TTC549 (cell line): ENCODE measurements around the gene CTSF.
"Not testable (repeated sequence)": the region's sequence is repeated elsewhere in the genome, so short reads cannot be mapped to it uniquely, and the experiment has no call there.

Experiments used
- FAIRE-seq: peaks from 2 replicates; lab custom pipeline; 2012; peaks lifted over from hg19 to GRCh38; lab: Jason Lieb, UNC

Gene CTSF

DNA sequence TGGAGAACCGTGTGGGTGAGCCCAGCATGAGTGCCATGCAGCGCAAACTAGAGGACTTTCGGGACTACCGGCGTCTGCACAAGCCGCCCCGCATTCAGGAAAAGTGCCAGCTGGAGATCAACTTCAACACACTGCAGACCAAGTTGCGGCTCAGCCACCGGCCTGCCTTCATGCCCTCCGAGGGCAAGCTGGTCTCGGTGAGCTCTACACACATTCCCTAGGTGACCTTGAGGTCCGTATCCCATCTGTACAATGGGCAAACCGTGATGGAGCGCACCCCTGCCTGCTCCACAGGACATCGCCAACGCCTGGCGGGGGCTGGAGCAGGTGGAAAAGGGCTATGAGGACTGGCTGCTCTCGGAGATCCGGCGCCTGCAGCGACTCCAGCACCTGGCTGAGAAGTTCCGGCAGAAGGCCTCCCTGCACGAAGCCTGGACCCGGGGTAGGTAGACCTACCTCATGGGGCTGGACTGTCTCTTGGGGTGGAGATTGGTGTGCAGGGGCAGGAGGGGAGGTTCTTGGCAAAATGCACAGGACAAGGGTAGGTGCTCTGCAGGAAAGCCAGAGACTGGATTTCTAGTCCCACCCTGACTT is 10.6 kb downstream of the CTSF start:
- FAIRE-seq = no peak

DNA sequence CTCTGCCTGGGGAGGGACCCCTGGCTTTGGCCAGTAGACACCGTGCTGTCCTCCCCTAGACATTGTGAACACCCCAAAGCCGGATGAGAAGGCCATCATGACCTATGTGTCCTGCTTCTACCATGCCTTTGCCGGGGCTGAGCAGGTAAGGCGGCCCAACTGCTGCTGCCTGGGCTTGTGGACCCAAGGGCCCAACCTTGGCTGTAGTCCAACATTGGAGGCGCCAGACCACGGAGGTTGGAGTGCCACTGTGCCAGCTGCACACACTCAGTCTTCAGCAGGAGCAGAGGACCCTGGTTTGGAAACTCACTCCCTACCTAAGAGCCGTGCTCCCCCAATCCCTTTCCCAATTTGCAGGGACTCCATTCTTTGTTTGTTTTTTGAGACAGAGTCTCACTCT is 12.3 kb downstream of the CTSF start:
- no peak for FAIRE-seq

DNA sequence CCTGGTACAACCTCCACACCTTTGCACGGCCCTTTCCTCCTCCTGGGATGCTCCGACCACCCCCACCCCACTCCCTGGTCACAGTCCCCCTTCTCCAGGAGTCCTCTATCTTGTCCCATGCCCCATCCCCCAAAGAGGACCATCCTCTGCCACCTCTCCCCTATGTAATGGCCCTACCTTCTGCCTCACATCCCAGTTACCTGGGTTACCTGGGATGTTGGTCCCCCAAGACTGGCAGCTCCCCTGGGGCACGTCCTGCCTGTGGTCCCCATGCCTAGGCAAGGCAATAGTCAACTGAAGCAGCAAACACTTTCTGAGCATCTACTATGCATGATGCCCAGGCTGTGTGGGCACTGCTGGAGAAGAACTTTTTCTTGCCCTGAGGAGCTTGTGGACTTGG is 13.0 kb downstream of the CTSF start:
- no peak for FAIRE-seq

DNA sequence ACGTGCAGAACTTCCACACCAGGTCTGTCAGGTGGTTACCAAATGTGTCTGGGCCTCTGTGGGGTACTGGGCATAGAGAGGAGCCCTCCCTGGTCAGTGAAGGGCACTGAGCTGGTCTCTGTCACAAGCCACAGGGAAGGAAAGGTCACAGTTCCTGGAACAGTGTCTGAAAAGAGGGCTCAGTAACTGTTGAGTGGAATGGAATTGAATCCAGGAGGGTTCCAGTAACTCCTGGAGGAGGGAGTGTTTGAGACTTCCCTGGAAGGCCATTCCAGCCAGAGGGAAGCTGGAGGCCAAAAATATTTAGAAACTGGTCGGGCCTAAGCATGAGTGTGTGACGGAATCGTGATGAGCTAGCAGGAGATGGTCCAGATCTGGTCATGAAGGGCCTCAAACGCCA is 13.8 kb downstream of the CTSF start:
- no peak for FAIRE-seq

DNA sequence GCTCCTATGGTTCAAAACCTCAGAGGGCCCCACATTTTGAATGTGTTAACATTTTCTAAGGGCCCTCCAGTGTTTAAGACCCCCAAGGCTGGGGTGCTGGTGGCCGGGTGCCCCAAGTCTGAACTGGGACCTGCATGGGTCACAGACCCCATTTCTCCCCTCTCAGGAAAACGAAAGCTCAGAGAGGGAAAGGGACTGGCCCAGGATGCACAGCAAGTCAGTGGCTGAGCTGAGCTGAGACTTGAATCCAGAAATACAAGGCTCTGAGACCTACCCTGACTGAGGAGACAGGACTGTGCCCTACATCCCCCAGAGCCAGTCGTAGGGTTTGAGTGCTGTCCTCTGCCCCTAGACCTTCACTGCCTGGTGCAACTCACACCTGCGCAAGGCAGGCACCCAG is 17.5 kb downstream of the CTSF start:
- FAIRE-seq = no peak

DNA sequence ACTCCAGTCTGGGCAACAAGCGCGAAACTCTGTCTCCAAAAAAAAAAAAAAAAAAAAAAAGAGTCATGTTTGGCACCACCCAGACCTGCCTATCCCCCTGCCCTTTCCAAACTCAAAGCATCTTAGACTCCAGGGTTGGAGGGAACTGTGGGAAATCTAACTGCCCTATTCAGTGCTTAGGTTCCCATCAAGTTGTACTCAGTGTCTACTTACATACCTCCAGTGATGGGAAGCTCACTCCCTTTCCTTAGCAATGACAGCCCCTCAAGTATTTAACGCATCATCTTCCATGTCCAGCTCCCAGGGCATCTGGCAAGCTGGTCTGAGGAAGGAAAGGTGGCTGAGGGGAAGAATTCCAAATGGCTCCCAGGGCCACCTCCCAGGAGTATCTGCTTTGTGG is 18.7 kb downstream of the CTSF start:
- FAIRE-seq = no peak

DNA sequence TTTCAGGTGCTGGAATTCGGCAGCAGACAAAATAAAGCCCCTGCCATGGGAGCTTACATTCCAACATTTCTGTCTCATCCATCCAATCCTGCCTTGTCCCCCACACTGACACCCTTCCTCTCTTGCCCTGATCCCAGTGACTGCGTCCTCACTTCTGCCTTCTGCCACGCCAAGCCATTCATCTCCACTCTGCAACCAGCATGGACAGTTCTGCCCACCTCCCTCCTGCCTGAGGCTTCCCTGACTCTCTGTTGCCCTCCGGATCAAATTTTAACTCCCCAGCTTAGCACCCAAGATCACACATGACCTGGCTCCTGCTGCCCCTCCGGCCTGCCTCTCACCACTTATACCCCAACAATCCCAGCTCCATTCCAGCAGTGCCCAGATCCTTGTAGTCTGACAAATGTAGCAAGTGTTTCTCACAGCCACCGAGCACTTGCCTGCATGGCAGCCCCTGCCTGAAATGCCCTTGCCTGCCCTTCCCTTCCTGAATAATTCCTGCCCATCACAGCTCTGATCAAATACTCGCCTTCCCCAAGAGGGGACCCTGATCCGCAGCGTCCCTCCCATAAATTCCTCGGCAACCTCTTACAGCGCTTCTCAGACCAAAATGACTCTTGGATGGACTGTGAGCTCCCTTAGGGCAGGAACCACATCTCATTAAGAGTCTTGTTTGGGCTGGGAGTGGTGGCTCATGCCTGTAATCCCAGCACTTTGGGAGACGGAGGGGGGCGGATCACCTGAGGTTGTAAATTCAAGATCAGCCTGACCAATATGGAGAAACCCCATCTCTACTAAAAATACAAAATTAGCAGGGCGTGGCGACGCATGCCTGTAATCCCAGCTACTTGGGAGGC is 19.4 kb downstream of the CTSF start:
- no peak for FAIRE-seq

DNA sequence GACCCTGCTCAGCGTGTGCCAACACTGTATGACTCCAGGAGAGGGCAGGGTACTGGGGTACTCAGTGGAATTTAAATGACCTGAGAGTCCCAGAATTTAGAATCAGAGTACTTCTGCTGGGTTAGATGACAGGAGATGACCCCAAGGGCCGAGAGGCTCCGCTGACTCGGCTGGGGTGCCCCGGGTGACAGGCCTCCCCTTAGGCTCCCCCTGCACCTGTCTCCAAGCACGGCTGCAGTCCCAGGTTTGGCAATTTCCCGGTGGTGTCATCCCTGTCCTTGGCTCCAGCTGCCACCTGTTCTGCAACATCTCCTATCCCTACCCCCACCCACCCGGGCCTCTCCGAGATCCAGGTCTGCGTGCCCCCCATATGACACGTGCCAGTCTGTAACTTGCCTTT is 20.4 kb downstream of the CTSF start:
- FAIRE-seq = no peak

DNA sequence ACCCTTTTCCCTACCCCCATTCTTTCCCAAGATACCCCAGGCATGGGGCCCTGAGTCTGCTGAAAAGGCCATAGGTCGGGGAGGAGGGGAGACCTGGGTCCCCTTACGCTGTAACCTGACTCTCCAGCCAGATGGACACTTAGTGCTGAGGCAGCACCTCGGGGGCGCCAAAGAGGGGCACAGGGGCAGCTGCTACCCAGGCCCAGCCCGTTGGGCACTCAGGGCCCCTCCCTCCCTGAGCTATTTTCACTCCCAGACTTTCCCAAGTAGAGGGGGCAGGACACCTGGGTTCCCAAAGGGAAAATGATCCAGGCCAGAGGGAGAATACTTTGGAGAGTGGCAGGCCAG is 20.8 kb downstream of the CTSF start:
- no peak for FAIRE-seq

DNA sequence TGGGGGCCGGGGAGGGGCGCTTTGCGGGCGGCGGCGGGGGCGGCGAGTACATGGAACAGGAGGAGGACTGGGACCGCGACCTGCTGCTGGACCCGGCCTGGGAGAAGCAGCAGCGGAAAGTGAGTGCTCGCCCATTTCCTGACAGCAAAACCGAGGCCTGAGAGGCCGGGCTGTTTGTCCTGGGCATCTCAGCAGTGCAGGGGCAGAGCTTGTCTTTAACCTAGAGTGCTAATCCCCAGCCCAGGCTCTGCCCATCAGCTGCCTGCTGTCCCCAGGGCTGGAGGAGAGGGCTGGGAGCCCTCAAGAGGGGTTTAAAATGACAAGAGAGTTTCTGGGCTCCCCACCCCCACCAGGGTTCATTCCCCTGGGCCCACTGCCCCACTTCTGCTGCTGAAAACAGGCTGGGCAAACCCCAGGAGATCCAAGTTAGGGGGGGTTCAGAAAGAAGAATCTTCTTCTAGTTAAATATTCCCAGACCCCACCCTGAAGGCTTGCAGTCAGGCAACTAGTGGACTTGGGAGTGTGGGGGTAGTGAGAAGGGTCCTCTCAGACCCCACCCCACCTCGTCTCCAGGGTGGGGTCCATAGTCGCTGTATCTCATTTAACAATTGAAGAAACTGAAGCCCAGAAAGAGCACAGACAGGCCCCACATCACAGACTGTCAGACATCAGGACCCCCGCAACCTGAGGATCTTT is 21.3 kb downstream of the CTSF start:
- FAIRE-seq = no peak

DNA sequence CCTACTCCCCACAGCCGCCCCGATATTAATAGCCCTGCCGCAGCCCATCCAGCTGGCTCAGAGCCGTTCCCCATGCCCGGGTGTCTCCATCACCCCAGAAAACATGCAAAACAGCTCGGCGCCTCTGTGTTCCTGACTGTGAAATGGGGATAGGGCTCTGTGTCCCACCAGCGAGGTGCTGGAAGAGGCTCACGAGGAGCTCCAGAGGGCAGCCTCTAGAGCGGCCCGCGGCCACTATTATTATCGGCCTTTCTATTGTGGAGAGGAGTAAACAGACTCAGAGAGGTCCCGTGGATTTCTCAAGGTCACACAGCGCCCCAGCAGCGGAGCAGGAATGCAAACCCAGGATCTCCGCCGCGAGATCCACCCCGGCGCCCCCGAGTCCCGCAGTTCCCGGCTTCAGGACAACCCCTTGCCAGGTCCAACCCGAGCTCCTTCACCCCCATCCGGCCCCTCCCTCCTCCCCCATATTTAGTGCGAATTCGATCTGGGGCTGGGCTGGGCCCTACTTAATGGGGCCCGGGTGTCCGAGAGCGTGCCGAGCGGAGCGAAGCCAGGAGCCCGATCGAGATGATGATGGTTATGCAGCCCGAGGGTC is 21.9 kb downstream of the CTSF start, which contains the start of gene ACTN3:
Gene ACTN3, plus strand, starts transcription at position 536 of the 598 bp plus-strand sequence. Its CDS starts 35 bp downstream, at position 571.
- no peak for FAIRE-seq

DNA sequence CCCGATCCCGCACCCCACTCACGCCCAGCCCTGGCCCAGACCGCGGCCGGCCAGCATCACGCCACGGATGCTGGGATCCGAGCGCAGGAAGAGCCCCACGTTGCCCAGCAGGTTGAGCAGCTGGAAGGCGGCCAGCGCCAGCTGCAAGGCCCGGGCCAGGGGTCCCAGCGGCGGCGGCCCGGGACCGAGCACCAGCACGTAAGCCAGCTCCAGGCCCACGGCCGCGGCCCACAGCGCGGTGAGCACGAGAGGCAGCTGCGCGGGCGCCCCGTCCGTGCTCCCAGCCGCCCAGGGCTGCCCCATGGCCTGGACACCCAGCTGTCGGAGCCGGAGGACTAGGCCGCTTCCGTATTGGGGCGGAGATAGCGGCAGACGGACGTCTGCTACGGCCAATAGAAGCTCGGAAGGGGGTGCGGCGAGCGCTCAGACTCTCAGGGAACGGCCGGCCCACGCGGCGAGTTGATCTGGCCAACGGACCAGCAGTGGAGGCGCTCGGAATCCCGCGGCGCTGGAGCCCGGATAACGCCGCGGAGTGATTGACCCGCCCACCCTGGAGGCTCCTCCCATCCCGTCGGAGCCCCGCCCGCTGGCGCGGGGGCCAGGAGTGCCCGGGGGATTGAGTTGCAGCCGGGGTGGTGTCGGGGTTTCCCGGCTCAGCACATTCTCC is 22.6 kb downstream of the CTSF start, which contains the start of gene ZDHHC24:
Gene ZDHHC24, minus strand, starts transcription at position 348 of the 667 bp plus-strand sequence. Its CDS starts 45 bp downstream, at position 303.
- FAIRE-seq = peak; percentile 88

DNA sequence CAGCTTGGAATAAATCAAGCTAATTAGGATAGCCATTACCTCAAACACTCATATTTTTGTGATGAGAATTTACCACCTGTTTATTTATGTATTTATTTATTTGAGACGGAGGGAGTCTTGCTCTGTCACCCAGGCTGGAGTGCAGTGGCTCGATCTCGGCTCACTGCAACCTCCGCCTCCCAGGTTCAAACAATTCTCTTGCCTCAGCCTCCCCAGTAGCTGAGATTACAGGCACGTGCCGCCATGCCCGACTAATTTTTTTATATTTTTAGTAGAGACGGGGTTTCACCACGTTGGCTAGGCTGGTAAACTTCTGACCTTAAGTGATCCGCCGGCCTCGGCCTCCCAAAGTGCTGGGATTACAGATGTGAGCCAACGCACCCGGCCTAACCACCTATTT is 23.5 kb downstream of the CTSF start:
- FAIRE-seq = not testable (repeated sequence)

DNA sequence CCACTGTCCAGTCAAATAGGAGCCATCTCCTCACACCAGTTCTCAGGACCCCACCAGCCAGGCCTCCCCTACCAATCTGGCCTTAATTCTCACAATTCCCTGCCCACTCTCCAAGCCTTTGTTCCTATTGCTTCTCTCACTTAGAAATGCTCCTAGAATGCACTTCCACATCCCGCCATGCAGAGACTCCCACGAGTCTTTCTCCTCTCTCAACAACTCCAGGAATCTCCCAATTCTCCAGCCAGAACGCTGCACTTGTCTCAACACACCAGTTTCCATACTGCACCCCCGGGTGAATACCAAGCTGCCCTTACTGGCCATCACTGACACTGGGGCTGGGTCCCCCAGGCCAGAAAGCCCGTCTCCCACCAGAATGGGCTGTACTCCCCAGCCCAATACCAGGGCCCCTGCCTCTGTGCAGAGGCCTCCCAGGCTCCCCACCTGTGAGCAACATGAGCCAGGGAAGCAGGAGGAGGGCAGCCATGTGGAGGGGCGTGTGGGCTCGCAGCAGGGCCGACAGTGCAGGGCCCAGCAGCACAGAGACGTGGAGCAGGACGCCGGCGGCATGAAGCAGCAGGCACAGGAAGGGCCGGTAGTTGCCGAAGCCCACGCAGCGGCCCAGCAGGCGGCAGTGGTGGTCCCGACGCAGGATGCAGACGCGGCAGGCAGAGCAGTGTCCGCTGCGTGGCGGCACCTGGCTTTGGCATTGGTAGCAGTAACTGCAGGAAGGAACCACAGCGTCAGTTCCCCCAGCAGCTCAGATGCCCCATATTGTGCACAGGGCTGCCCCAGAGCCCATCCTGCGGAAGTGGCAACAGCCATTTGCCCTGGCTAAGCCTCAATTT is 24.9 kb downstream of the CTSF start:
- FAIRE-seq = no peak

DNA sequence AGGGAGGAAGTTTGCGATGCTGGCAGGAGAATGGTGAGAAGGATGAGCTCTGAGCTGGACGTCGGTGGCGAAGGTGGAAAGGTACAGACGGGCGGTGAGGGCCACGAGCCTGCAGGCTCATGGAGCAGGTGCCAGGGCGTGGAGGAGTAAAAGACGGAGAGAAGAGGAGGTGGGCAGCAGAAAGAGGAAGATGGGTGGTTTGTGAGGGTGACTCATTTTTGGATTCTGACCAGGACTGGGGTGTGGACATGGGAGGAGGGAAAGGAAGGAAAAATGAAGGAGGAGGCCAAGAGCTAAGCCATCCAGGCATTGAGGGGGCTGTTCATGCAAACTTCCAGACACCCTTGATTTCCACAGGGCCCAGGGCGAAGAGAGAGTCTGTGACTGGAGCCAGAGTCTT is 26.0 kb downstream of the CTSF start:
- no peak for FAIRE-seq

DNA sequence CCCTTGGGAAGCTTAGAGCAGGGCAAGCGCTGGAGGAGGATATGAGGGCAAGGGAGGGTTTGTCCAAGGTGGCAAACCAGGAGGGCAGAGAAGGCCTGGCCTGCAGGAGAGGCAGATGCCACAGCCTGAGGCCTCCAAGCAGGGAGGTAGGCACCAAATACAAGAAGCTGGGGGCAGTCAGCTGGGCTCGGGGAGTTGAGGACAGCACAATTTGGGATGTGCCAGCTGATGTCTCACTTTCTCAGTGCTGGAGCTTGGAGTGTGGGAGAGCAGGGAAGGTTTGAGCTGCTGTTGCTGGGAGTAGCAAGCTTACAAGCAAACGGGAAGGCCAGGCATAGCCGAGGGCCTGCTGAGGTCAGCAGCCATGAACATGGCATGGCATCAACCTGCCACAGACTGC is 26.5 kb downstream of the CTSF start:
- FAIRE-seq = no peak

DNA sequence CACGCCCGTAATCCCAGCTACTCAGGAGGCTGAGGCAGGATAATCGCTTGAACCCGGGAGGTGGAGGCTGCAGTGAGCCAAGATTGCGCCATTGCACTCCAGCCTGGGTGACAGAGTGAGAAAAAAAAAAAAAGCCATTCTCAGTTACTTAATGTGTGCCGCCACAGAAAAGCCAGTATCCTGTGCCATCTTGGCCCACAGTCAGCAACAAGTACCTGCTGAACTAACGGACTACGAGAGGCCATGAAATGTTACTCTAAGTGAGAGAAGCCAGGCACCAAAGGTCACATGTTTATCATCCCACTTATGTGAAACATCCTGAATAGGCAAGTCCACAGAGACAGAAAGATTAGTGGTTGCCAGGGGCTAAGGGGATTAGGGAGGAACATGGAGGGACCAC is 27.8 kb downstream of the CTSF start:
- not testable (repeated sequence) for FAIRE-seq

DNA sequence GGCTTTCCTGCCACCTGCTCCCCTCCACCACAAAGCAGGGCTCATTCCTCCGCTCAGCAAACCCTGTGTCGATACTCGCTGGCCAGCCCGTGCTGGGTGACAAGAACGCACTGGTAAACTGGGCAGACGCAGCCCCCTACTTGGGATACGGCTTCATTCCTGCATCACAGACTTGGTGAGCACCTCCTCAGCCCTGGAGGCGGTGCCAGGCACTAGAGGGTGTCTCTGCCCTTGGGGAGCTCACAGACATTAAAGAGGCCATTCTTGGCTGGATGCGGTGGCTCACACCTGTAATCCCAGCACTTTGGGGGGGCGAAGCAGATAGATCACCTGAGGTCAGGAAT is 28.6 kb downstream of the CTSF start:
- no peak for FAIRE-seq

DNA sequence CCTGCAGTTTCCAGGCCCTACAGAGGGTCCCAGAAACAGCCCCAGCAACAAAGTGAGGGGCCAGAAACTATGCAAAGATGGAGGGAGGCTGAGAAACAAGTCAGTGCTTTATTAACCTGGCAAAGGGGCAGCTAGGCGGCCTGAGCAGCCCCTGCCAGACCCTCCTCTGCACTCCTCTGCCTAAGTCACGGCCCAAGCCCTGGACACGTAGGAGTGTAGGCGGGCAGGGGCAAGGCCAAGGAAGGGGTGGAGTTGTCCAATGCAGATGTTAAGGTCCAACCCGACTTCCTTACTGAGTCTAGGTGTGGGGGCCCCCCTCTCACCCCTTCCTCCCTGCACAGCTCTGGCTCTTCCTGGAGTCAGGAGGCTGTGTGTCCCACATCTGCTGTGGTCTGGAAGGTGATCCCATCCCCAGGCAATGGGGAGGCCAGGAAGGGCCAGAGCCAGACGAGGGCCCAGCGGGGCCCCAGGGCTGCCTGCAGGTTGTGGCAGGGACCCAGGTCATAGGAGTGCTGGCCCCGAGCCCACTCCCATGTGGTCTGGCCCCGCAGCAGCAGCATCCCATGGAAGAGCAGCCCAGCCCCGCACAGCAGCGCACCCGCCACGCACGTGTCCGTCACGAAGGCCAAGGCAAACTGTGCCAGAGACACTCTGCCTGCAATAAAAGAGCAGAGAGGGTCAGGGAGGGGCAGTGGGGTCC is 29.1 kb downstream of the CTSF start:
- no peak for FAIRE-seq

DNA sequence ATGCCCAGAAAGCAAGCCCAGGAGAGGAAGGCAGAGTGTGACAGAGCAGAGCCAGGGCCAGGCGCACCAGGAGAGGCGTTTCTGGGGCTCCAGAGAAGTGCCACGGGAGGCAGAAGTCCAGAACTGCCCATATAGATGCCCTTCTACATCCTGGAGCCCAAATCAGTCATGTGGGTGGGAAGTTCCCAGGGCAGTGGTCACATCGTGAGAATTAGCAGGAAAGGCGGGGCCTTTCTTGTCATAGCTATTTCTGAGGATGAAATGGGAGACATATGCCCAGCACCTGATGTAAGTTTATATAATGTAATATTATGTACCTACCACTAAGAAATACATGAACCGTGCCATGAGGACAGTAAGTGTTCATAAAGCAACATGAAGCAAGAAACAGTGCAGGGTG is 35.6 kb downstream of the CTSF start:
- FAIRE-seq = no peak

DNA sequence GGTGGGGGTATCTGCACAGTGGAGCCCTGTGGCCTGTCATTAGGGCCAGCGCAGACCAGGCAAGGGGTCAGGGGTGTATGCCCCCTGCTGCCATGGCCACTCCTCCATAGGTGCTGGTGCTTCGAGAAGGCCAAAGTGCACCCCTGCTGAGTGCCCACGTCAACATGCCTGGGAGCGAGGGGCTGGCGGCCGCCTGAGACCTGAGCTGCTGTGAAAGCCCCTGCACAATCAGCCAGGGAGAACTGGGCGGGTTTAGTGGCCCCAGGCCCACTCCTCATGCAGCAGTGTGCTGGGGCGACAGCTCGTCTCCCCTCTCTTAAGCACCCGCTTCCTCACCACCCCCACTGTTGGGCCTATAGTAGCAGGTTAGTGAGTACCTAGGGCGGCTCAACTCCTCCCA is 36.6 kb downstream of the CTSF start:
- no peak for FAIRE-seq
